Thymus (tissue), 11 donors: ENCODE results near the gene KRT78. TPM values are rescaled to one million over a fixed set of nuclear protein-coding genes. Genes with fewer than 3 reads are reported as not detected.

Source experiments
- DNase-seq, 9 donors: peaks; one replicate each; pipeline ENCODE4 v3.0.0-alpha.2; 2013; ENCODE audit warnings: low spot score in 9 of 9, low read depth in 6 of 9, missing footprints in 1 of 9
- H3K27ac ChIP-seq, 2 donors: one replicate each; pipeline ENCODE4 v1.5.1; 2013; ENCODE audit warnings: control low read depth in 1 of 2, low read depth in 1 of 2, low read length in 1 of 2, mild to moderate bottlenecking in 1 of 2, moderate library complexity in 1 of 2
- H3K27me3 ChIP-seq, 2 donors: one replicate each; pipeline ENCODE4 v1.5.1; 2013; ENCODE audit warnings: low read length in 1 of 2; ENCODE audit not compliant: control insufficient read depth in 2 of 2, insufficient read depth in 1 of 2
- H3K36me3 ChIP-seq, 2 donors: one replicate each; pipeline ENCODE4 v1.5.1; 2013; ENCODE audit warnings: low read length in 1 of 2, mild to moderate bottlenecking in 1 of 2, moderate library complexity in 1 of 2; ENCODE audit not compliant: control insufficient read depth in 2 of 2, insufficient read depth in 2 of 2
- H3K4me1 ChIP-seq, 2 donors: one replicate each; pipeline ENCODE4 v1.5.1; 2013; ENCODE audit warnings: low read length in 2 of 2; ENCODE audit not compliant: control insufficient read depth in 2 of 2, insufficient read depth in 2 of 2
- H3K4me3 ChIP-seq, 2 donors: one replicate each; pipeline ENCODE4 v1.5.1; 2013; ENCODE audit warnings: low read length in 2 of 2, control low read depth in 1 of 2, mild to moderate bottlenecking in 1 of 2
- H3K9me3 ChIP-seq, 2 donors: one replicate each; pipeline ENCODE4 v1.5.1; 2013; ENCODE audit warnings: low read length in 1 of 2, mild to moderate bottlenecking in 1 of 2; ENCODE audit not compliant: control insufficient read depth in 2 of 2, insufficient read depth in 1 of 2
- WGBS: extraction: QIAGEN DNeasy Blood & Tissue Kit; methylation state at CpG from one replicate; pipeline ENCODE4 v1.1.7; 2013; 5-methylcytosine and 5-hydroxymethylcytosine counted together
- polyA plus RNA-seq: library from polyadenylated mRNA; stranded (reverse); fragments of 200-250 nt; gene quantifications from one replicate; pipeline ENCODE4 v1.2.3, GENCODE V29; 2013
- total RNA-seq: library from RNA; stranded (reverse); fragments of 120-200 nt; gene quantifications from one replicate; pipeline ENCODE4 v1.2.4, GENCODE V29; 2013
- donor health status: healthy.

Gene KRT78
- total and polyA plus RNA-seq, 2 donors: 0.42 to 7.2 TPM

GRCh38 chr12:52849511-52849910 lies 717 bp upstream of the KRT78 start:
- DNase-seq: no peak
- Histone ChIP-seq H3K4me3 (no peak overlapping the region), H3K27me3 (peaks cover 0 to 12% of the 10 kb centered on the region in 2 donors), H3K27ac (no peak overlapping the region), H3K4me1 (no peaks in the 10 kb centered on the region), H3K9me3 (no peaks in the 10 kb centered on the region), H3K36me3 (no peaks in the 10 kb centered on the region)
- WGBS: 98% methylated on average over 6 of the region's 6 CpGs

- H3K4me3 ChIP-seq: no peak overlapping the region
- H3K27me3 ChIP-seq: peaks cover 0 to 8% of the 10 kb centered on the region in 2 donors
- 93% methylated on average over 12 of the region's 12 CpGs for WGBS
- no peak for DNase-seq
- no peaks in the 10 kb centered on the region for H3K9me3 ChIP-seq
- H3K4me1 ChIP-seq: no peaks in the 10 kb centered on the region
- H3K36me3 ChIP-seq: no peaks in the 10 kb centered on the region
- no peak overlapping the region for H3K27ac ChIP-seq
Measured at GRCh38 chr12:52847335-52848102, 1.3 kb downstream of the KRT78 start.

GRCh38 chr12:52846356-52846970 lies 2.3 kb downstream of the KRT78 start:
- DNase-seq: no peak
- WGBS: 90% methylated on average over 8 of the region's 8 CpGs
- Histone ChIP-seq H3K9me3 (no peaks in the 10 kb centered on the region), H3K27ac (no peak overlapping the region), H3K36me3 (no peaks in the 10 kb centered on the region), H3K27me3 (peaks cover 0 to 10% of the 10 kb centered on the region in 2 donors), H3K4me1 (no peaks in the 10 kb centered on the region), H3K4me3 (no peak overlapping the region)

- Histone ChIP-seq H3K9me3 (no peaks in the 10 kb centered on the region), H3K27ac (no peak overlapping the region), H3K27me3 (peaks cover 0 to 9% of the 10 kb centered on the region in 2 donors), H3K4me1 (no peaks in the 10 kb centered on the region), H3K4me3 (no peak overlapping the region), H3K36me3 (no peaks in the 10 kb centered on the region)
- 73% methylated on average over 1 of the region's 1 CpG for WGBS
- no peak for DNase-seq
Measured at GRCh38 chr12:52845946-52846345, 2.8 kb downstream of the KRT78 start.

GRCh38 chr12:52844386-52844785 lies 4.4 kb downstream of the KRT78 start:
- no peak for DNase-seq
- Histone ChIP-seq H3K27me3 (peaks cover 0 to 10% of the 10 kb centered on the region in 2 donors), H3K36me3 (no peaks in the 10 kb centered on the region), H3K4me1 (no peaks in the 10 kb centered on the region), H3K4me3 (no peak overlapping the region), H3K27ac (no peak overlapping the region), H3K9me3 (no peaks in the 10 kb centered on the region)
- 96% methylated on average over 11 of the region's 11 CpGs for WGBS

- no peak for DNase-seq
- Histone ChIP-seq H3K9me3 (no peaks in the 10 kb centered on the region), H3K4me3 (no peak overlapping the region), H3K27me3 (peaks cover 0 to 12% of the 10 kb centered on the region in 2 donors), H3K36me3 (no peaks in the 10 kb centered on the region), H3K4me1 (peaks cover 0 to 2% of the 10 kb centered on the region in 2 donors), H3K27ac (no peak overlapping the region)
- WGBS: 91% methylated on average over 18 of the region's 18 CpGs
Measured at GRCh38 chr12:52839436-52840105, 9.2 kb downstream of the KRT78 start.

GRCh38 chr12:52838609-52839435 lies 10.0 kb downstream of the KRT78 start:
- WGBS: 69% methylated on average over 14 of the region's 14 CpGs
- no peak overlapping the region for H3K27ac ChIP-seq
- H3K9me3 ChIP-seq: no peaks in the 10 kb centered on the region
- H3K4me3 ChIP-seq: no peak overlapping the region
- H3K27me3 ChIP-seq: peaks cover 0 to 12% of the 10 kb centered on the region in 2 donors
- H3K36me3 ChIP-seq: no peaks in the 10 kb centered on the region
- no peak for DNase-seq
- H3K4me1 ChIP-seq: peaks cover 0 to 2% of the 10 kb centered on the region in 2 donors

GRCh38 chr12:52837781-52838608 lies 10.8 kb downstream of the KRT78 start:
- Histone ChIP-seq H3K27ac (no peak overlapping the region), H3K9me3 (no peaks in the 10 kb centered on the region), H3K36me3 (no peaks in the 10 kb centered on the region), H3K4me3 (no peak overlapping the region), H3K4me1 (peaks cover 0 to 2% of the 10 kb centered on the region in 2 donors), H3K27me3 (peaks cover 0 to 12% of the 10 kb centered on the region in 2 donors)
- WGBS: 93% methylated on average over 6 of the region's 6 CpGs
- no peak for DNase-seq
